ENCODE results near the gene ZFP36L1. TPM values are rescaled to one million over a fixed set of nuclear protein-coding genes. Genes with fewer than 3 reads are reported as not detected.

ZFP36L1 gene
- total and polyA plus RNA-seq, 2 of the 13 experiments (the other 11 are each of a cell fraction or from before 2014, with no cell fraction given), result 7.4 to 10.2 TPM

GRCh38 chr14:68795597-68796417, 2.9 kb upstream of the ZFP36L1 start (continued):
- TF ChIP-seq PATZ1 (CRISPR knock-in tag; IDR thresholded peaks at IDR 0.05) (peak; percentile 99), ZNF619 (CRISPR knock-in tag; IDR thresholded peaks at IDR 0.05) (no peak; the same call in 1 of the 2 replicates), DNMT1 (CRISPR knock-in tag; IDR thresholded peaks at IDR 0.05) (no peak), POLR2G (IDR thresholded peaks at IDR 0.05; ENCODE audit: low read depth, low read length) (peak; percentile 76; the same call in 1 of the 2 replicates), ZFP41 (CRISPR knock-in tag; IDR thresholded peaks at IDR 0.05; ENCODE audit: borderline replicate concordance) (no peak), ZSCAN31 (CRISPR knock-in tag; IDR thresholded peaks at IDR 0.05; ENCODE audit: low read depth) (no peak; the same call in 1 of the 2 replicates), NR2C2 (CRISPR knock-in tag; IDR thresholded peaks at IDR 0.05; ENCODE audit: borderline replicate concordance) (no peak), ZNF597 (CRISPR knock-in tag; IDR thresholded peaks at IDR 0.05) (no peak), ZFAT (CRISPR knock-in tag; conservative IDR thresholded peaks at IDR 0.05) (no peak), ZNF574 (CRISPR knock-in tag; IDR thresholded peaks at IDR 0.05) (no peak), HNF4A (CRISPR knock-in tag; IDR thresholded peaks at IDR 0.05) (no peak), TBX3 (IDR thresholded peaks at IDR 0.05; ENCODE audit: borderline replicate concordance) (no peak), ZNF687 (CRISPR knock-in tag; IDR thresholded peaks at IDR 0.05) (peak; percentile 95), SNAPC5 (CRISPR knock-in tag; IDR thresholded peaks at IDR 0.05; ENCODE audit: borderline replicate concordance) (no peak), ZNF839 (CRISPR knock-in tag; IDR thresholded peaks at IDR 0.05; ENCODE audit: borderline replicate concordance) (0 out of 2 replicates have a peak, but pooled peaks have one; percentile 26), KDM5B (CRISPR knock-in tag; IDR thresholded peaks at IDR 0.05; ENCODE audit: borderline replicate concordance) (peak; percentile 88; the same call in 1 of the 2 replicates)

Measured in HepG2 (cell line).